GM23338 (cell line): Measurements from ENCODE around the gene MTX2. TPM values are rescaled to one million over a fixed set of nuclear protein-coding genes. Genes with fewer than 3 reads are reported as not detected.

ENCODE experiments used
- ATAC-seq: fragments of 200-7000 bp; cut with Tn5 transposase; 3 replicates; pipeline ENCODE4 v1.9.1; 2020
- DNase-seq: peaks from one replicate; pipeline ENCODE4 v3.0.0-alpha.2; 2015; ENCODE audit warnings: low spot score
- H2AFZ ChIP-seq: fragments of 200-600 bp; sonication (generic); 2 replicates; pipeline ENCODE4 v1.8.0; 2016; ENCODE audit warnings: antibody characterized with exemption, mild to moderate bottlenecking, moderate library complexity
- H3F3A ChIP-seq: fragments of 200-600 bp; sonication (generic); replicated peaks from 2 replicates; pipeline ENCODE4 v1.8.0; 2017; ENCODE audit warnings: antibody characterized with exemption, mixed run types, low read depth
- H3K27ac ChIP-seq: fragments of 200-600 bp; sonication (generic); 2 replicates; pipeline ENCODE4 v1.6.1; 2016; ENCODE audit warnings: low read depth
- H3K27me3 ChIP-seq: fragments of 200-600 bp; sonication (generic); 2 replicates; pipeline ENCODE4 v1.8.0; 2016; ENCODE audit warnings: mild to moderate bottlenecking, mixed run types, moderate library complexity; ENCODE audit not compliant: insufficient read depth
- H3K36me3 ChIP-seq: fragments of 200-600 bp; sonication (generic); 2 replicates; pipeline ENCODE4 v1.8.0; 2016; ENCODE audit warnings: mild to moderate bottlenecking; ENCODE audit not compliant: insufficient read depth
- H3K4me1 ChIP-seq: fragments of 200-600 bp; sonication (generic); 2 replicates; pipeline ENCODE4 v1.8.0; 2016; ENCODE audit warnings: mild to moderate bottlenecking, moderate library complexity; ENCODE audit not compliant: insufficient read depth
- H3K4me2 ChIP-seq: fragments of 200-600 bp; sonication (generic); 2 replicates; pipeline ENCODE4 v1.7.1; 2017; ENCODE audit warnings: mixed run types
- H3K4me3 ChIP-seq: fragments of 200-600 bp; sonication (generic); 2 replicates; pipeline ENCODE4 v1.6.1; 2016; ENCODE audit warnings: mixed run types
- H3K79me2 ChIP-seq: fragments of 200-600 bp; sonication (generic); replicated peaks from 2 replicates; pipeline ENCODE4 v1.8.0; 2017; ENCODE audit warnings: mild to moderate bottlenecking; ENCODE audit not compliant: insufficient read depth
- H3K9me2 ChIP-seq: fragments of 200-600 bp; sonication (generic); 2 replicates; pipeline ENCODE4 v1.8.0; 2017; ENCODE audit not compliant: insufficient read depth
- H4K20me1 ChIP-seq: fragments of 200-600 bp; sonication (generic); replicated peaks from 2 replicates; pipeline ENCODE4 v1.8.0; 2017; ENCODE audit warnings: mild to moderate bottlenecking; ENCODE audit not compliant: insufficient read depth
- H3K27ac Mint-ChIP-seq: 2 replicates; pipeline ENCODE4 v1.8.0; 2020; ENCODE audit warnings: inconsistent platforms, mild to moderate bottlenecking, moderate library complexity, mixed read lengths
- H3K27me3 Mint-ChIP-seq: 3 replicates; pipeline ENCODE4 v1.8.0; 2022; ENCODE audit warnings: low read depth, mild to moderate bottlenecking, moderate library complexity, mixed read lengths, inconsistent platforms; ENCODE audit not compliant: insufficient read depth, poor library complexity
- H3K36me3 Mint-ChIP-seq: 3 replicates; pipeline ENCODE4 v1.8.0; 2021; ENCODE audit warnings: low read depth, mild to moderate bottlenecking, inconsistent platforms, moderate library complexity, mixed read lengths
- H3K4me1 Mint-ChIP-seq: 3 replicates; pipeline ENCODE4 v1.8.0; 2020; ENCODE audit warnings: mild to moderate bottlenecking, inconsistent platforms, mixed read lengths
- H3K4me3 Mint-ChIP-seq: 3 replicates; pipeline ENCODE4 v1.8.0; 2021; ENCODE audit warnings: moderate library complexity, mild to moderate bottlenecking, inconsistent platforms, mixed read lengths
- H3K9me3 Mint-ChIP-seq: 3 replicates; pipeline ENCODE4 v1.8.0; 2020; ENCODE audit warnings: moderate library complexity, mild to moderate bottlenecking, inconsistent platforms, mixed read lengths
- CREB1 ChIP-seq: fragments of 250-450 bp; sonication (Bioruptor Pico); IDR thresholded peaks from 2 replicates; pipeline ENCODE4 v1.5.0; 2020; ENCODE audit warnings: low read depth, mild to moderate bottlenecking, moderate library complexity
- EZH2 ChIP-seq: fragments of 200-600 bp; sonication (generic); IDR thresholded peaks from one replicate; pipeline ENCODE4 v1.8.0; 2017; ENCODE audit warnings: antibody characterized with exemption, mild to moderate bottlenecking, low read depth; ENCODE audit not compliant: unreplicated experiment
- EZH2phosphoT487 ChIP-seq: fragments of 200-600 bp; sonication (generic); IDR thresholded peaks from one replicate; pipeline ENCODE4 v1.8.1; 2018; ENCODE audit warnings: antibody characterized with exemption; ENCODE audit not compliant: unreplicated experiment
- JUNB ChIP-seq: IDR thresholded peaks from one replicate; pipeline ENCODE4 v1.6.1; 2016; ENCODE audit warnings: antibody characterized with exemption; ENCODE audit not compliant: unreplicated experiment
- NANOG ChIP-seq: IDR thresholded peaks from 2 replicates; pipeline ENCODE4 v1.6.1; 2016; ENCODE audit warnings: antibody characterized with exemption, borderline replicate concordance
- POLR2AphosphoS5 ChIP-seq: IDR thresholded peaks from 2 replicates; pipeline ENCODE4 v1.6.1; 2016; ENCODE audit warnings: antibody characterized with exemption, low read depth
- STAT1 ChIP-seq: IDR thresholded peaks from one replicate; pipeline ENCODE4 v1.6.1; 2016; ENCODE audit warnings: antibody characterized with exemption; ENCODE audit not compliant: unreplicated experiment
- ZNF114 ChIP-seq: fragments of 250-450 bp; sonication (Bioruptor Pico); IDR thresholded peaks from 2 replicates; pipeline ENCODE4 v1.5.0; 2020; ENCODE audit warnings: mild to moderate bottlenecking, moderate library complexity
- ZNF331 ChIP-seq: fragments of 250-450 bp; sonication (Bioruptor Pico); IDR thresholded peaks from 2 replicates; pipeline ENCODE4 v1.5.0; 2020; ENCODE audit warnings: low read depth, mild to moderate bottlenecking, moderate library complexity
- polyA plus RNA-seq: library from polyadenylated mRNA; unstranded; fragments of >200 nt; fragmentation: Nextera tagmentation; extraction: Ambion mirVana; gene quantifications from 2 replicates; pipeline ENCODE4 v1.2.1, GENCODE V29; 2016
- total RNA-seq: library from RNA; depleted of rRNA; stranded (reverse); fragments of >200 nt; shearing (Covaris generic); gene quantifications from 2 replicates; pipeline ENCODE4 v1.2.3, GENCODE V29; 2014
- TF ChIP-seq, protein P1 (sequence below): IDR thresholded peaks from one replicate; pipeline ENCODE4 v1.6.1; 2018; ENCODE audit warnings: antibody characterized with exemption; ENCODE audit not compliant: unreplicated experiment
- TF ChIP-seq, protein P2 (sequence below): fragments of 250-450 bp; sonication (Bioruptor Pico); IDR thresholded peaks from 2 replicates; pipeline ENCODE4 v1.5.0; 2020; ENCODE audit warnings: mild to moderate bottlenecking, moderate library complexity

Gene MTX2
- total and polyA plus RNA-seq, 2 experiments from 2014 or later = 37.5 to 81.7 TPM

DNA sequence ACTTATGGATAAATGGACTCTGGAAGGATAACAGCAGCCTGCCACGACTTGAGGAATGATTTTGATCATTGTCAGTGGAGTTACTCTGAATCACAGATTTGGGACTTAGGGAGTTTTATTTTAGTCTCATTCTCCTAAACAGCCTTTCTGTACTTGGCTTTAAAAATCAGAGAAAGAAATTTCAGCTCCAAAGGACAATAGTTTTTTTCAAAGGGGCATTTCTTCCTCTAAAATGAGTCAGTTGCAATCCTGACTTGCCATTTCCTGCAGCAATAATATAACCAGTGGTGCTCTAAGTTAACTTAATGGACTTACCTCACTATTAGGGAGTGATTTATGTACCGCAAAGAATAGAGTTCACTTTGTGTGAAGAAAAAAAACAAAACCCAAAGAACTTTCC, 35.1 kb upstream of the MTX2 start (continued):
- TF ChIP-seq, protein P1, sequence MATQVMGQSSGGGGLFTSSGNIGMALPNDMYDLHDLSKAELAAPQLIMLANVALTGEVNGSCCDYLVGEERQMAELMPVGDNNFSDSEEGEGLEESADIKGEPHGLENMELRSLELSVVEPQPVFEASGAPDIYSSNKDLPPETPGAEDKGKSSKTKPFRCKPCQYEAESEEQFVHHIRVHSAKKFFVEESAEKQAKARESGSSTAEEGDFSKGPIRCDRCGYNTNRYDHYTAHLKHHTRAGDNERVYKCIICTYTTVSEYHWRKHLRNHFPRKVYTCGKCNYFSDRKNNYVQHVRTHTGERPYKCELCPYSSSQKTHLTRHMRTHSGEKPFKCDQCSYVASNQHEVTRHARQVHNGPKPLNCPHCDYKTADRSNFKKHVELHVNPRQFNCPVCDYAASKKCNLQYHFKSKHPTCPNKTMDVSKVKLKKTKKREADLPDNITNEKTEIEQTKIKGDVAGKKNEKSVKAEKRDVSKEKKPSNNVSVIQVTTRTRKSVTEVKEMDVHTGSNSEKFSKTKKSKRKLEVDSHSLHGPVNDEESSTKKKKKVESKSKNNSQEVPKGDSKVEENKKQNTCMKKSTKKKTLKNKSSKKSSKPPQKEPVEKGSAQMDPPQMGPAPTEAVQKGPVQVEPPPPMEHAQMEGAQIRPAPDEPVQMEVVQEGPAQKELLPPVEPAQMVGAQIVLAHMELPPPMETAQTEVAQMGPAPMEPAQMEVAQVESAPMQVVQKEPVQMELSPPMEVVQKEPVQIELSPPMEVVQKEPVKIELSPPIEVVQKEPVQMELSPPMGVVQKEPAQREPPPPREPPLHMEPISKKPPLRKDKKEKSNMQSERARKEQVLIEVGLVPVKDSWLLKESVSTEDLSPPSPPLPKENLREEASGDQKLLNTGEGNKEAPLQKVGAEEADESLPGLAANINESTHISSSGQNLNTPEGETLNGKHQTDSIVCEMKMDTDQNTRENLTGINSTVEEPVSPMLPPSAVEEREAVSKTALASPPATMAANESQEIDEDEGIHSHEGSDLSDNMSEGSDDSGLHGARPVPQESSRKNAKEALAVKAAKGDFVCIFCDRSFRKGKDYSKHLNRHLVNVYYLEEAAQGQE = no peak
- TF ChIP-seq STAT1 = no peak
- TF ChIP-seq ZNF114 (CRISPR knock-in tag) = no peak
- TF ChIP-seq POLR2AphosphoS5 = no peak
- TF ChIP-seq ZNF331 (CRISPR knock-in tag) = no peak
- no peak for TF ChIP-seq JUNB

DNA sequence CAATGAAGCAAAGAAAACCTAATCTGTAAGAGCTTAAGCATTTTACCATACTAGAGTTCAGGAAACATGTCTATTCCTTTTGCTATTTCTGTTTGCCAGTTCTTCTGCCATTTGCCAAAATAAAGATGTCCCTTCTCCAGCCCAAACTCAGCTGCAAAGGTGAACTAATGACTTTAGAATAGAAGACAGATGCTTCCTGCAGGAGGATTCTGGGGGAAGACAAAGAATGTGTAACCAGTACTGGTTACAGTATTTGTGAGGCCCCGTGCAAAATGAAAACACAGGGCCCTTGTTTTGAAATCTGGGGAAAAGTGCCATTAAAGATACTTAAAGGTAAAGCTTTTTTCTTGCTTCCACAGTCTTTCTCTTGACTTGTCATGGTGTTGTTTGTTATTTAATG, 34.3 kb upstream of the MTX2 start:
- DNase-seq = no peak
- Histone ChIP-seq H4K20me1 (no peaks in the 10 kb centered on the region; the same call in none of the 2 replicates), H3K9me2 (no peaks in the 10 kb centered on the region), H2AFZ (no peak overlapping the region), H3K27me3 (no peaks in the 10 kb centered on the region), H3K36me3 (no peaks in the 10 kb centered on the region), H3K27ac (no peak overlapping the region), H3K79me2 (no peaks in the 10 kb centered on the region), H3K4me2 (no peak overlapping the region), H3F3A (no peaks in the 10 kb centered on the region), H3K4me3 (no peak overlapping the region), H3K4me1 (no peaks in the 10 kb centered on the region)
- H3K27ac Mint-ChIP-seq = no peak overlapping the region
- no peaks in the 10 kb centered on the region for H3K9me3 Mint-ChIP-seq
- no peak for ATAC-seq
- H3K4me1 Mint-ChIP-seq = no peaks in the 10 kb centered on the region
- no peaks in the 10 kb centered on the region for H3K36me3 Mint-ChIP-seq
- no peak overlapping the region for H3K4me3 Mint-ChIP-seq
- H3K27me3 Mint-ChIP-seq = no peaks in the 10 kb centered on the region
- TF ChIP-seq CREB1 (CRISPR knock-in tag) (no peak), STAT1 (no peak), ZNF331 (CRISPR knock-in tag) (no peak), EZH2 (no peak), EZH2phosphoT487 (no peak), NANOG (no peak)
- TF ChIP-seq, protein P1 = no peak
- TF ChIP-seq, protein P2, sequence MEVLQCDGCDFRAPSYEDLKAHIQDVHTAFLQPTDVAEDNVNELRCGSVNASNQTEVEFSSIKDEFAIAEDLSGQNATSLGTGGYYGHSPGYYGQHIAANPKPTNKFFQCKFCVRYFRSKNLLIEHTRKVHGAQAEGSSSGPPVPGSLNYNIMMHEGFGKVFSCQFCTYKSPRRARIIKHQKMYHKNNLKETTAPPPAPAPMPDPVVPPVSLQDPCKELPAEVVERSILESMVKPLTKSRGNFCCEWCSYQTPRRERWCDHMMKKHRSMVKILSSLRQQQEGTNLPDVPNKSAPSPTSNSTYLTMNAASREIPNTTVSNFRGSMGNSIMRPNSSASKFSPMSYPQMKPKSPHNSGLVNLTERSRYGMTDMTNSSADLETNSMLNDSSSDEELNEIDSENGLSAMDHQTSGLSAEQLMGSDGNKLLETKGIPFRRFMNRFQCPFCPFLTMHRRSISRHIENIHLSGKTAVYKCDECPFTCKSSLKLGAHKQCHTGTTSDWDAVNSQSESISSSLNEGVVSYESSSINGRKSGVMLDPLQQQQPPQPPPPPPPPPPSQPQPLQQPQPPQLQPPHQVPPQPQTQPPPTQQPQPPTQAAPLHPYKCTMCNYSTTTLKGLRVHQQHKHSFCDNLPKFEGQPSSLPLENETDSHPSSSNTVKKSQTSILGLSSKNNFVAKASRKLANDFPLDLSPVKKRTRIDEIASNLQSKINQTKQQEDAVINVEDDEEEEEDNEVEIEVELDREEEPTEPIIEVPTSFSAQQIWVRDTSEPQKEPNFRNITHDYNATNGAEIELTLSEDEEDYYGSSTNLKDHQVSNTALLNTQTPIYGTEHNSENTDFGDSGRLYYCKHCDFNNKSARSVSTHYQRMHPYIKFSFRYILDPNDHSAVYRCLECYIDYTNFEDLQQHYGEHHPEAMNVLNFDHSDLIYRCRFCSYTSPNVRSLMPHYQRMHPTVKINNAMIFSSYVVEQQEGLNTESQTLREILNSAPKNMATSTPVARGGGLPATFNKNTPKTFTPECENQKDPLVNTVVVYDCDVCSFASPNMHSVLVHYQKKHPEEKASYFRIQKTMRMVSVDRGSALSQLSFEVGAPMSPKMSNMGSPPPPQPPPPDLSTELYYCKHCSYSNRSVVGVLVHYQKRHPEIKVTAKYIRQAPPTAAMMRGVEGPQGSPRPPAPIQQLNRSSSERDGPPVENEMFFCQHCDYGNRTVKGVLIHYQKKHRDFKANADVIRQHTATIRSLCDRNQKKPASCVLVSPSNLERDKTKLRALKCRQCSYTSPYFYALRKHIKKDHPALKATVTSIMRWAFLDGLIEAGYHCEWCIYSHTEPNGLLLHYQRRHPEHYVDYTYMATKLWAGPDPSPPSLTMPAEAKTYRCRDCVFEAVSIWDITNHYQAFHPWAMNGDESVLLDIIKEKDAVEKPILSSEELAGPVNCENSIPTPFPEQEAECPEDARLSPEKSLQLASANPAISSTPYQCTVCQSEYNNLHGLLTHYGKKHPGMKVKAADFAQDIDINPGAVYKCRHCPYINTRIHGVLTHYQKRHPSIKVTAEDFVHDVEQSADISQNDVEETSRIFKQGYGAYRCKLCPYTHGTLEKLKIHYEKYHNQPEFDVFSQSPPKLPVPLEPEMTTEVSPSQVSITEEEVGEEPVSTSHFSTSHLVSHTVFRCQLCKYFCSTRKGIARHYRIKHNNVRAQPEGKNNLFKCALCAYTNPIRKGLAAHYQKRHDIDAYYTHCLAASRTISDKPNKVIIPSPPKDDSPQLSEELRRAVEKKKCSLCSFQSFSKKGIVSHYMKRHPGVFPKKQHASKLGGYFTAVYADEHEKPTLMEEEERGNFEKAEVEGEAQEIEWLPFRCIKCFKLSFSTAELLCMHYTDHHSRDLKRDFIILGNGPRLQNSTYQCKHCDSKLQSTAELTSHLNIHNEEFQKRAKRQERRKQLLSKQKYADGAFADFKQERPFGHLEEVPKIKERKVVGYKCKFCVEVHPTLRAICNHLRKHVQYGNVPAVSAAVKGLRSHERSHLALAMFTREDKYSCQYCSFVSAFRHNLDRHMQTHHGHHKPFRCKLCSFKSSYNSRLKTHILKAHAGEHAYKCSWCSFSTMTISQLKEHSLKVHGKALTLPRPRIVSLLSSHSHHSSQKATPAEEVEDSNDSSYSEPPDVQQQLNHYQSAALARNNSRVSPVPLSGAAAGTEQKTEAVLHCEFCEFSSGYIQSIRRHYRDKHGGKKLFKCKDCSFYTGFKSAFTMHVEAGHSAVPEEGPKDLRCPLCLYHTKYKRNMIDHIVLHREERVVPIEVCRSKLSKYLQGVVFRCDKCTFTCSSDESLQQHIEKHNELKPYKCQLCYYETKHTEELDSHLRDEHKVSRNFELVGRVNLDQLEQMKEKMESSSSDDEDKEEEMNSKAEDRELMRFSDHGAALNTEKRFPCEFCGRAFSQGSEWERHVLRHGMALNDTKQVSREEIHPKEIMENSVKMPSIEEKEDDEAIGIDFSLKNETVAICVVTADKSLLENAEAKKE (CRISPR knock-in tag) = no peak
